Heart left ventricle (tissue), 13 donors: Measurements from ENCODE around the gene PSMD9.

ENCODE experiments used
- CTCF ChIP-seq, 12 donors: fragments of 200-600 bp; sonication (generic) in 4 of 12; IDR thresholded peaks; one replicate each; pipeline versions ENCODE4 v1.5.0 to v1.8.0; 2018 to 2022; ENCODE audit warnings: antibody characterized with exemption in 12 of 12, mild to moderate bottlenecking in 5 of 12
- POLR2A ChIP-seq, 2 donors: fragments of 450-650 bp; IDR thresholded peaks; one replicate each; pipeline ENCODE4 v1.6.1; 2017; ENCODE audit warnings: antibody characterized with exemption in 2 of 2, mild to moderate bottlenecking in 2 of 2, moderate library complexity in 2 of 2
- donor health status: ischemic (EF 13 %, LVEDD 7.1; RV severe dilation, severe dysfunction).
- donor health status: DM: no; HTN: yes; CAD: no.
- donor health status: DM: no; HTN: no; CAD: no.
- donor health status: ischemic (EF 25% LVEDD 6.9; RV normal size, moderate dysfunction).
- donor health status: ischemic (EF 25% LVEDD 5.7; RV mildly dilated, moderate dysfunction).
- donor health status: ischemic (EF 35%, LVEDD 5.7; RV mildly dilated, moderate dysfunction).
- donor health status: nonischemic (EF 11% LVEDD 7.7; RV severe dilation, severe dysfunction).
- donor health status: DM: yes; HTN: yes; CAD: no.
- donor health status: PGD.
- donor health status: ischemic (EF 29% LVEDD 5.4; RV normal size, mild dysfunction).
- donor health status: nonischemic (EF 23%, LVEDD 6.1; RV moderate dilation, normal function).

- TF ChIP-seq POLR2A (IDR thresholded peaks at IDR 0.05), result no peak
- TF ChIP-seq CTCF (IDR thresholded peaks at IDR 0.05), result no peak
Measured at GRCh38 chr12:121839993-121840761, 48.4 kb upstream of the PSMD9 start.
